Stimulated activated CD8-positive, alpha-beta memory T cell treated with anti-CD3 and anti-CD28 coated beads, Interleukin-15, amount 100 ng/mL, for 4 hours (primary cell): ENCODE data around the gene DUSP23.

Source experiments
- DNase-seq, 2 donors: peaks; one replicate each; pipeline ENCODE4 v3.0.0-alpha.2; 2020; ENCODE audit warnings: low read depth in 2 of 2

The DUSP23 gene

GRCh38 chr1:159828176-159828575 is 47.4 kb downstream of the DUSP23 start:
- DNase-seq = no peak

DNA sequence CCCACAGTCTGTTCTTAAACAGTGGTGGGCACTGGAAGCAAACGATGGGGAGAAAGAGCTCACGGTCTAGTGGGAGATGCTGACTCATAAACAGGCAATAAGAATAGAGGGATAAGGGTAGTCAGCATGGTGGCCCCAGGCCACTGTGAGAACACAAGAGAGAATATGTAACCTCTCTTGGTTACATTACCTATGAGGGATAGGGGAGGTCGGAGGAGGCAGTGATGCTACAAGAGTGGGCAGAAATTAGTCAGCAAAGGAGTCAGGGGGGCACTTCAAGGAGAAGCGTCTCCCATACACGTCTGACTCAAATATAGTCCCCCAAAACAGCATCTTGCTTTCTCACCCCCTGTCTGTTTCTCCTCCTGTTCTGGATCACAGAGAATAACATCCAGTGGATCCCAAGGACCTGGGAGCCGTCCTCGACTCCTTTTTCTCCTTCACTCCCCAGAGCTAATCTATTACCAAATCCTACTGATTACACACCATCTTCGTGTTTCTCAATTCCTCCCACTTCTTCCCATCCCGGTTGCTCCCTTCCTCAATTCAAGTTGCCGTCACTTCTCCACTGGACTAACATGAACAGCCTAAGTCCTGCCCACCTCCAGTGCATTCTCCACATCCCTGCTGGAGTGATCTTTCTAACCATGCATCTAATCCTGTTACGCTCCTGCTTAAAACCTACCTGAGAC is 48.0 kb downstream of the DUSP23 start:
- DNase-seq = no peak

DNA sequence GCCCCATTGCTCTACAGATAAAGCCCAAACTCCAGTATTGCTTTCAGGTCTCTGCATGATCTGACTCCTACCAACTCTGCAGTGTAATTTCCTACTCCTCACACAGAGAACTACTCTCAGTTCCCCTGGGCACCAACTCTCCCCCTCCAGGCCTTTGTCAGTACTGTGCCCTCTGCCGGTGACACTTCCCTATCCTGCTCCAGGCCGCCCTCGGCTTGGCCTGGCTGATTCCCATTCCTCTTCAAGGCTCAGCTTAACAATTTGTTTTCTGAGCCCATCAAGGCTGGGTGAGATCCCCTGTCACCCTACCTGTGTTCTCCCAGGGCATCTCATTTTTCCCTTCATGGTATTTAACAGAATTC is 48.5 kb downstream of the DUSP23 start:
- no peak for DNase-seq

GRCh38 chr1:159829822-159830465 is 49.2 kb downstream of the DUSP23 start:
- DNase-seq = no peak

- no peak for DNase-seq
Measured at GRCh38 chr1:159830722-159831121, 50.0 kb downstream of the DUSP23 start.

DNA sequence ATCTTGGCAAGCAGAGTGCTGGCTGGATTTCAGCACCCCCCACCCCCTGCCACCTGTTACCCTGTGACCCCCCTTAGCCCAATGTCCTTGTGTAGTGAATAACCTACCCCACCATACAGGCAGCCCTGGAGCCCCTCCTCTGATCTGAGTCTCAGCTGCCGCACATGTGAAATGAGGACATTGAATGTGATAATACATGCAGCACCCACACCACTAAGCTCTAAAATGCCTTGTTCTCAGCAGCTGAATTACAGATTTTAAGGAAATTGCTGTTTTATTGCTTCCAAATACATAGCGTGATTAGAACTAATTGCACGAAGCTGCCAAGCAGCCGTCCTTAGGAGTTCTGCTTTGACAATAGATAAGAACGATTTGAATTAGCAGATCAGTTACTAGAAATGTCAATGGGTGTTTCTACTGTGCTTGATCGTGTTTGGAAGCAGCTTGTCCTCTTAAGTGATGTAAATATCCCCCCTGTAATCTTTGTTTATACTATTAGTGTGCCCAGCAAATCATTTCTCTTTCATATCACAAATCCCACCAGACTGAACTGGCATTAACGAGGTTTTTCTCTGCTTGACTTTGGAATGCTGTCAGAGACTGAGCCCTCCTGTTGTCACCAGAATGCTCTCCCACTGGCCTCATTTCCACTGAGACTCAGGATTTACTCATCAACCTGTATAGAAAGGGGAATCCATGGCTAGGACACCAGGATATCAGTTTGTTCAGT is 50.8 kb downstream of the DUSP23 start:
- no peak for DNase-seq
